ENCODE data around the gene B2M. TPM values are rescaled to one million over a fixed set of nuclear protein-coding genes. Genes with fewer than 3 reads are reported as not detected.
"Not testable (repeated sequence)": the region's sequence is repeated elsewhere in the genome, so short reads cannot be mapped to it uniquely, and the experiment has no call there.

B2M gene
- total RNA-seq, result 1,025 TPM
- long read RNA-seq, transcript B2M-204 (4 exons, 1,705 nt), result major isoform, 633 of 678 reads
- long read RNA-seq, transcript B2M-213 (1 exons, 2,329 nt), result minor isoform, 37 of 678 reads
- long read RNA-seq, partial matches to known transcripts, result 5 of 678 reads
- long read RNA-seq, other reads (novel, unspliced or antisense), result 1 of 678 reads

DNA sequence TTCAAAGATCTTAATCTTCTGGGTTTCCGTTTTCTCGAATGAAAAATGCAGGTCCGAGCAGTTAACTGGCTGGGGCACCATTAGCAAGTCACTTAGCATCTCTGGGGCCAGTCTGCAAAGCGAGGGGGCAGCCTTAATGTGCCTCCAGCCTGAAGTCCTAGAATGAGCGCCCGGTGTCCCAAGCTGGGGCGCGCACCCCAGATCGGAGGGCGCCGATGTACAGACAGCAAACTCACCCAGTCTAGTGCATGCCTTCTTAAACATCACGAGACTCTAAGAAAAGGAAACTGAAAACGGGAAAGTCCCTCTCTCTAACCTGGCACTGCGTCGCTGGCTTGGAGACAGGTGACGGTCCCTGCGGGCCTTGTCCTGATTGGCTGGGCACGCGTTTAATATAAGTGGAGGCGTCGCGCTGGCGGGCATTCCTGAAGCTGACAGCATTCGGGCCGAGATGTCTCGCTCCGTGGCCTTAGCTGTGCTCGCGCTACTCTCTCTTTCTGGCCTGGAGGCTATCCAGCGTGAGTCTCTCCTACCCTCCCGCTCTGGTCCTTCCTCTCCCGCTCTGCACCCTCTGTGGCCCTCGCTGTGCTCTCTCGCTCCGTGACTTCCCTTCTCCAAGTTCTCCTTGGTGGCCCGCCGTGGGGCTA lies at the start of gene B2M, which contains the start of gene PATL2:
B2M (plus strand) TSS at position 422 of the 647 bp plus-strand sequence; CDS start at position 452, 30 bp downstream.
PATL2 (minus strand) TSS at position 228 of the 647 bp plus-strand sequence. CDS start 34,833 bp downstream, outside the sequence.
- peak; percentile 98 for DNase-seq
- ATAC-seq (ENCODE audit: poor library complexity), result peak; percentile 96
- intact Hi-C loops (cut with DNase I), result no loop called here

DNA sequence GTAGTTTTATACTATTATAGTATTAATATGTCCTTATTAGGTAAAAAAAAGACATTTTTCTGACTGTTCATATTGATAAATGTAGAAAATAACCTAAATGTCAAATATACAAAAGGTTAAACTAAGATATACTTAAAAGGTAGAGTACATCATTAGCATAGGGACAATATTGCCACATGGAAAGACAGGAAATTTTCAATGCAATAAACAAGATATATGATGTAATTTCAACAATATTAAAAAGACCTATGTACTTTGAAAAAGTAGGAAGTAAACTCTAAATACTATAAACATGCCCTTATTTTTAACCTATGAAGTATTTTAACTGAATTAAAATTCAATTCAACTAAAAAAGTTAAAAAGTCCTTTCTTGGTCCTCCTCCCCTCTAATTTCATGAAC lies 49.7 kb upstream of the B2M start:
- DNase-seq (no peak), ATAC-seq (ENCODE audit: poor library complexity) (no peak)
- intact Hi-C loops (cut with DNase I), result no loop called here

DNA sequence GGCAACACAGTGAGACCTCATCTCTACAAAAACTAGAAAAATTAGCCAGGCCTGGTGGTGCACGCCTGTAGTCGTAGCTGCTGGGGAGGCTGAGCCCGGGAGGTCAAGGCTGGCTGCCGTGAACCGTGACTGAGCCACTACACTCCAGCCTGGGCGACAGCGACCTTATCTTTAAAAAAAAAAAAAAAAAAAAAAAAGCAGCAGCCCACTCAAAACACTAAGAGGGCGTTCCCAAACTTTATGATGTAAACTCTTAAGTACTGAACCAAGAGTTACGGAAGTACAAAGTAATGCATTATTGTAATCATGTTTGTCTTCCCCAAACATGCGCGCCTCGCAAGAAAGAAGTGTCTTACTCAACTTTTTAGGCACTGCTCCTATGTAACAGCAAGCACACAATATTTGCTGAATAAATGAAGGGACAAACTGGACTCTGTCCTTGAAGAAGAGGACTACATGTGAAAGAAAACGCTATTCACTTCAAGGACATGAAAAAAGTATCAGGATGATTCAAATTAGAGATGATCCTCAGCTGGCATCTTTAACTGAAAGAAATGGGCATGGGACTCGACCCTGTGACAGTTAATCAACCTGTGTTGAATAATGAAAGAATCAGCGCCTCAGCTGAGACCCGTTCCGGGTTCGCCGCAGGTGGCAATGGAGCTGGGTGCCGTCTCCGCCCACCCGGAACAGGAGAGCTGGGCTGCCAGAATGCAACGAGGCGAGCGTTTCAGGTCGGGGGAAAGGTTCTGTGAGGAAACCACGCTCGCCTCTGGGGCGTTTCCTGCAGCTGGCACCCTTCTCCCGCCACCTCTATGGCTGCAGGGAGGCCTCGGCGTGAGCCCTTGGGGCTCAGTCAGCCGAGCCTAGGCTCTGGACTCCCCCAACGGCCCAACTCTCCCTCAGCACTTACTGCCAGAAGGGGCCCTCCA lies 48.6 kb upstream of the B2M start:
- intact Hi-C loops (cut with DNase I), result no loop called here
- DNase-seq, result peak; percentile 72
- ATAC-seq (ENCODE audit: poor library complexity), result peak; percentile 76

DNA sequence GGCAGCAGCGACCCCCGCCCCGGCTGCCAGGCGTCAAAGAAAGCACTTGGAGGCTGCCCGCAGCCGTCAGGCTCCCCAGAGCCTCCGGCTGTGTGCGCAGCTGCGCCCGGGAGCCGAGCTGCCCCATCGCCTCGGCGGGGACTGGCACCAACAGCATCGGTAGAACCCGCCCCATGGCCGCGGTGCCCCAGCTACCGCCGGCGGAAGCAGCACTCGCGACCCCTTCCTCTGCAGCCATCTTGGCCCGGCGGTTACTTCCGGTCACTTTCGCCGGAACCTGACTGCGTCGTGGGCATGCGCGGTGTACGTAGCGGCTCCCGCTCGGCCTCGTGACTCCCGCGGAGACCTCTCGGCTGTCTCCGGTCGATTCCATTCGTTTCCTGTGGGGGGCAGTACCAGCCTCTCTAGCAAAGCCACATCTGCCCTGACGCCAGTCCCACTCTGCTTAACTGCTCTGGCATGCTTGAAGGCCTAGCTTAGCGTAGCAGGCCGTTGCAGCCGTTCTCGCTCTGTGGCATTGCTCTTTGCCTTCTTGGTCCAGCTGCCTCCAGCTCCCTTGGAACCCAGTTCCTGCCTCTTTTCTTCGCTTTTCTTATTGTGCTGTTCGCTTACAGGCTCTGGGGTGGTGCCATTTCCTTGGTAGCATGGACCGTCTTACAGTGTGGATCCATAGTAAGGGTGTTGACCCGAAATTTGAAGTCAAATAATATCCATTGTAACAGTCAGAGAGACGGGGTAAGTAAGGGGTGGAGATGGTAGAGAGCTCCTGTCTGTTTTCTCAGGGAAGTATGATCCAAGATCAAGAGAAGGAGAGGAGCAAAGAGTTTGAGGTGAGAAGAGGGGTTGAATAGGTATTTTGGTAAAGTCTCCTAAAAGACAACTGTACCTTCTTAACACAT lies 47.7 kb upstream of the B2M start, which contains the start of gene SPG11:
SPG11 (minus strand) TSS at position 253 of the 899 bp plus-strand sequence; CDS start at position 238, 15 bp downstream.
- intact Hi-C loops (cut with DNase I), result no loop called here
- DNase-seq, result peak; percentile 99
- ATAC-seq (ENCODE audit: poor library complexity), result peak; percentile 99

DNA sequence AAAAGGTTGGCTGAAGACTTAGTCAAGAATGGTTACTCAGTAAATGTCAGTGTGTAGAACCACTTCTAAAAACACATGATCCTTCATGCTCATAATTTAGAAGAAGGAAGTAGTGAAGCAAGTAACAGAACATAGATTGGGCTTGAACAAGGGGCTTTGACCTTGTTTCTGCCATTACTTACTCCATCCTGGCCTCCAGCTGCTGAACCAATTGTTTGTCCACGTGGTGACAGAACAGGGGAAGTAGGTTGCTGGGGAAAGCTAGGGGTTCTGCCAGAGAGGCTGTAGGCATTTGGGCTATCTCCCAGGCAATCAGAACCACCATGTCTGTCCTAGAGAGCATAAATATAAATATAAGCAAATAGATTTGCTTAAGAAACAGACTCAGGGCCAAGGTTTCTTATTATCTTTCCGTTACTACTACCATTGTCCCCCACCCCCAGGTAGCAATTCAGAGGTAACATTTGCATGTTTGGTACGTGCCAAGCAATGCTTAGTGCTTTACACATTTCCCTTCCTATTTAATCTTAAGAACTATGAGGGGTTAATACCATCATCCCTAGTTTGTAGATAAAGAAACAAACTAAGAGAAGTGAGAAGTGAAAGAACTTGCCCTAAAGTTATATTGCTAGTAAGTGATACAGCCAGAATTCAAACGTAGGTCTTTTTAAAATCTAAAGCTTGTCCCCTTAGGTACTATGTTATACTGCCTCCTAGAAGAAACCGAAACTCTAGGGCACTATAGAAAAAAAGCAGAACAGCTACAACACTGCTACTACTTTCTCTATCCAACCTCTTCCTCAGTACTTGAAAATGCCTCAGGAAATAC lies 44.9 kb upstream of the B2M start:
- intact Hi-C loops (cut with DNase I), result loop anchor here (5.0 kb wide), 1 partner anchor 66 kb away; no protein-coding TSS in a partner anchor
- ATAC-seq (ENCODE audit: poor library complexity), result no peak
- DNase-seq, result no peak

DNA sequence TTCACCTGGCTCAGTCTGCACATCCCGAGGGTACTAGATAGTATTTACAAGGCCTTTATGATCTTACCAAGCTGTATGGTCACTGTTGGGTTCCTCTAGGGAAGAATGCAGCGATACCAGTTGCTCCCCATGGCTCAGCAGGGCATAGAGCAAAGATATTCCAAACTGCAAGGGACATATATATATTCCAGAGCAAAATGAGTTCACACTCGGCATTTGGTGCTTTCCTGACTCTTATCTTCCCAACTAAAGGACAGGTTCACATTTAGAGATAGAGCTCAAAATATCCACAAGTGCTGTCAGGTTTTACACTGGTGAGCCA lies 44.3 kb upstream of the B2M start:
- DNase-seq (no peak), ATAC-seq (ENCODE audit: poor library complexity) (no peak)
- intact Hi-C loops (cut with DNase I), result loop anchor here (5.0 kb wide), 1 partner anchor 65 kb away; no protein-coding TSS in a partner anchor

DNA sequence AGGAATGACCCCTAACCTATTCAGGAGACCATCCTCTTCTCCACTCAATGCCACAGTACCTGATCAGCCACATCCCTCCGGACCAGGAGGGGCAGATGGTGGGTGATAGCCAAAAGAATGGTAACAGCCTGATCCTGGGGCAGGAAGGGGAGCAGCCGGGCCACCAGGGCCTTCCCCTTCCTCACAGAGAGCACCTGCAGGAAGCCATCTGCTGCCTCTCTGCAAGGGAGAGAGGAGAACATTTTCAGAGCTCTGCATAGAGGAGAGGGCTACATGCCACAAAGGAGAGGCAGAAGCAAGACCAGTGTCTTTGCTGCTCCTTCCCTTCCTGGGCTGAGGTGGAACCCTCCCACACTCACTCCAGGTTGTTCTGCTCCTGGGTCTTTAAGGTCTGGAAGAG lies 42.4 kb upstream of the B2M start:
- no peak for DNase-seq
- no peak for ATAC-seq (ENCODE audit: poor library complexity)
- intact Hi-C loops (cut with DNase I), result loop anchor here (5.0 kb wide), 1 partner anchor 63 kb away; no protein-coding TSS in a partner anchor

DNA sequence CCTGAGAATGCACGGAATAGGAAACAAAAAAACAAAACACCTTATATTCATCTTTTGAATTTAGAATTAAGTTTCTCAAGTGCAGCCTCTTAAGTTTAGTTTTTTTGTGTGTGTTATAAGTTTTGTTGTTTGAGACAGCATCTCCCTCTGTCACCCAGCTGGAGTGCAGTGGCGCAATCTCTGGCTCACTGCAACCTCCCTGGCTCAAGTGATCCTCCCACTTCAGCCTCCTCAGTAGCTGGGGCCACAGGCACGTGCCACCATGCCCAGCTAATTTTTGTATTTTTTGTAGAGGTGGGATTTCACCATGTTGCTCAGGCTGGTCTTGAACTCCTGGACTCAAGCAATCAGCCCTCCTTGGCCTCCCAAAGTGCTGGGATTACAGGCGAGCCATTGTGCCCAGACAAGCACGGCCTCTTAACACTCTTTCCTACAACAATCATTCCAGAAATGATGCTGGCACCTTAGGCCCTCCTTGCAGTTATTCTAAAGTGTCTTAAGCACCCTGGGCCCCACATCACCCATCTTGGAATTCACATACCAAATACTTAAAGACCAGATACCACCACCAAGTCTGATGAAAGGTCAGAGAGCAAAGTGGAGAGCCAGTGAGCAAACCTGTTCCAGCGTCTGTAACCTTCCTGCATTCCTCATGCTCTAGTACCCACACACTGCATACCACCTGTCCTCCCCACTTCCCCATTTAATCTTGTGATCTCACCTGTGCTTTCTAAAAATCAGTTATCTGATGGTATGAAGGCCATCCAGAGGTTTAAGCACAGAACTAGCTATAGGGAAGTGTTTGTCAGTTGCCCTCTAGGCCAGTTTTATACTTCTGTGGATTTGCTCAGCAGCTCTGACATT lies 41.0 kb upstream of the B2M start:
- intact Hi-C loops (cut with DNase I), result no loop called here
- ATAC-seq (ENCODE audit: poor library complexity) (no peak), DNase-seq (no peak)

DNA sequence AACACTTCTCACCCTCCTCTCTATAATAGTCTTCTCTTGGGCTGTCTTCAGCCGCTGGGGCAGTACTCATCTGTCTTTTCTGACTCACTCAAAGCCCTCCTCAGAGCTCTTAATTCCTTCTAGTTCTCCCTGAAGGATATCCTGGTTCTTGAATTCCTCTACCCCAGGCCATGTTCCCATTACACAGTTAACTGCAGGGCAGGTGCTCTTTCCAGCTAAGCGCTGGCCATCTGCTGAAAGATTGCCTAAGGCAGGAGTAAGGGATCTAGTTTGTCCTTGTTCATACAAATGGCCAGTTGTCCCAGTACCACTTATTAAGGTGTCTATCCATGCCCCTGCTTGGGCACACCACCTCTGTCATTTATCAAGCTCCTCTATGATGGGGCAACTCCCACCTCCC lies 37.7 kb upstream of the B2M start:
- no peak for DNase-seq
- ATAC-seq (ENCODE audit: poor library complexity), result no peak
- intact Hi-C loops (cut with DNase I), result no loop called here

DNA sequence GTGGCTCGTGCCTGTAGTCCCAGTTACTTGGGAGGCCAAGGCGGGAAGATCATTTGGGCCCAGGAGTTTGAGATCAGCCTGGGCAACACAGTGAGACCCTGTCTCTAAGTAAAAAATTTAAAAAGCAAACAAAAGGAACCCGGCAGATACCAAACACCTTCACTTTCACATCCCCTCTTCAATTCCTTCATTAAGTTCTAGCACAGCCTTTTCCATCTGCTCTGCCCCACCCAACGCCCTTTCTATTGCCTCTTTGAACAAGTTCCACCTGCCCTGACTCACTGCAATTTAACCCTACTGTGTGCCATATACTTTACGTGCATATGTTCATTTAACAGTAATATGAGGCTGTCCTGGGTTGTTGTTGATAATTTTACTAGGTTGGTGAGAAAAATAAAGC lies 35.4 kb upstream of the B2M start:
- DNase-seq (no peak), ATAC-seq (ENCODE audit: poor library complexity) (no peak)
- intact Hi-C loops (cut with DNase I), result no loop called here

DNA sequence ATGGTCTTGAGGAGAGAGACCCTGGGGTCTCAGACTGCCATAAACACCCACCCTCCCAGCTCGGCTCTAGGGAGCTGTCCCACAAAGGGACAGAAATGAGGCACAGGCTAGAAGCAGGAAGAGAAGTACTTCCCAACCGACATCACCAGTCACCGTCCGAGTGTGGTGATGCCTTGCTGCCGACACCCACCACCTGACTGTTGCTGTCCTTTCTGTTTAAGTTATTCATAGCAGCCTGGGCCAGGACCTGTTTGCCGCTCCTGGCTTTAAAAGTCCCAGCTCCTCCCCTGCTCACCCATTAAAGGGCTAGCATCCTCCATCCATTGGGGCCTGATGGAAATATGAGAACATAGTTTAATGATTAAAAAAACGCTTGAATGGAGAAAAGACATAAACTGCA lies 34.6 kb upstream of the B2M start:
- no peak for ATAC-seq (ENCODE audit: poor library complexity)
- DNase-seq, result no peak
- intact Hi-C loops (cut with DNase I), result no loop called here

DNA sequence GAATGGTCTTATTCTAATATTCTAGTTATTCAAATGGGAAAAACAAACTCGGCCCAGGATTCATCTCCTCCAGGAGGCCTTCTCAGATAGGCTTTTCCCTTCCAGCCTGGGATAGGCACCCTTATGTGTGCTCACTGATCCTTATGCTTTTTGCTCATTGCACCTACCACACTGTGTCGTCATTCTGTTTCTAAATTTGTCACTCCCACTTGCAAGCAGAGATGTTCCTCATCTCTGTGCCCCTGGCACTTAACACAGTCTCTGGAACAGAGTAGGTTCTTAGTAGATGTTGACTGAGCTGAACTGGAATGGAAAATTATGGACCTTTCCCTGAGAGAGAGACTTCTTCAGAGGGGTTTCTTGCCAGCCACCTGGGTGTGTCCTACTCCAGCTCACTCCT lies 29.1 kb upstream of the B2M start:
- no peak for DNase-seq
- peak; percentile 79 for ATAC-seq (ENCODE audit: poor library complexity)
- intact Hi-C loops (cut with DNase I), result no loop called here

DNA sequence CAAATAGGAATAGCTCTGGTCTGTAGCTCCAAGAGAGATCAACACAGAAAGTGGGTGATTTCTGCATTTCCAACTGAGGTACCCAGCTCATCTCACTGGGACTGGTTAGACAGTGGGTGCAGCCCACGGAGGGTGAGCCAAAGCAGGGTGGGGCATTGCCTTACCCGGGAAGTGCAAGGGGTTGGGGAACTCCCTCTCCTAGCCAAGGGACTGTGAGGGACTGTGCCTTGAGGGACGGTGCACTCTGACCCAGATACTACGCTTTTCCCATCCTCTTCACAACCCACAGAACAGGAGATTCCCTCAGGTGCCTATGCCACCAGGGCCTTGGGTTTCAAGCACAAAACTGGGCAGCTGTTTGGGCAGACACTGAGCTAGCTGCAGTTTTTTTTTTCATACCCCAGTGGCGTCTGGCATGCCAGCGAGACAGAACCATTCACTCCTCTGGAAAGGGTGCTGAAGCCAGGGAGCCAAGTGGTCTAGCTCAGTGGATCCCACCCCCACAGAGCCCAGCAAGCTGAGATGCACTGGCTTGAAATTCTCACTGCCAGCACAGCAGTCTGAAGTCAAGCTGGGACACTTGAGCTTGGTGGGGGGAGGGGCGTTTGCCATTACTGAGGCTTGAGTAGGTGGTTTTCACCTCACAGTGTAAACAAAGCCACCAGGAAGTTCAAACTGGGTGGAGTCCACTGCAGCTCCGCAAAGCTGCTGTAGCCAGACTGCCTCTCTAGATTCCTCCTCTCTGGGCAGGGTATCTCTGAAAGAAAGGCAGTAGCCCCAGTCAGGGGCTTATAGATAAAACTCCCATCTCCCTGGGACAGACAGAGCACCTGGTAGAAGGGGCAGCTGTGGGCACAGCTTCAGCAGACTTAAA lies 28.3 kb upstream of the B2M start:
- DNase-seq, result peak; percentile 64
- ATAC-seq (ENCODE audit: poor library complexity); intact Hi-C loops (cut with DNase I): not testable (repeated sequence)

DNA sequence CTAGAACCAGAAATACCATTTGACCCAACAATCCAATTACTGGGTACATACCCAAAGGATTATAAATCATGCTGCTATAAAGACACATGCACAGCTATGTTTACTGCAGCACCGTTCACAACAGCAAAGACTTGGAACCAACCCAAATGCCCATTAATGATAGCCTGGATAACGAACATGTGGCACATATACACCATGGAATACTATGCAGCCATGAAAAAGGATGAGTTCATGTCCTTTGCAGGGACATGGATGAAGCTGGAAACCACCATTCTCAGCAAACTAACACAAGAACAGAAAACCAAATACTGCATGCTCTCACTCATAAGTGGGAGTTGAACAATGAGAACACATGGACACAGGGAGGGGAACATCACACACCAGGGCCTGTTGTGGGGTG lies 22.0 kb upstream of the B2M start:
- intact Hi-C loops (cut with DNase I); DNase-seq; ATAC-seq (ENCODE audit: poor library complexity): not testable (repeated sequence)

DNA sequence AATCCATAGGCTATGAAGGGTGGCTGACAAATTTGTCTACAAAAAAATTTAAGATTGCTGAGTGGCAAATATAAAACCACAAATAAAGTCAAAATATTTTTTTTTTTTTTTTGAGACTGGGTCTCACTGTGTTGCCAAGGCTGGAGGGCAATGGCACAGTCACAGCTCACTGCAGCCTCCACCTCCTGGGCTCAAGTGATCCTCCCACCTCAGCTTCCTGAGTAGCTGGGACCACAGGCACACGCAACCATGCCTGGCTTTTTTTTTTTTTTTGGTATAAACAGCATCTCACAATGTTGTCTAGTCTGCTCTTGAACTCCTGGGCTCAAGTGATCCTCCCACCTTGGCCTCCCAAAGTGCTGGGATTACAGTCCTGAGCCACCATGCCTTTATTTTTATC lies 21.1 kb upstream of the B2M start:
- DNase-seq; ATAC-seq (ENCODE audit: poor library complexity); intact Hi-C loops (cut with DNase I): not testable (repeated sequence)

DNA sequence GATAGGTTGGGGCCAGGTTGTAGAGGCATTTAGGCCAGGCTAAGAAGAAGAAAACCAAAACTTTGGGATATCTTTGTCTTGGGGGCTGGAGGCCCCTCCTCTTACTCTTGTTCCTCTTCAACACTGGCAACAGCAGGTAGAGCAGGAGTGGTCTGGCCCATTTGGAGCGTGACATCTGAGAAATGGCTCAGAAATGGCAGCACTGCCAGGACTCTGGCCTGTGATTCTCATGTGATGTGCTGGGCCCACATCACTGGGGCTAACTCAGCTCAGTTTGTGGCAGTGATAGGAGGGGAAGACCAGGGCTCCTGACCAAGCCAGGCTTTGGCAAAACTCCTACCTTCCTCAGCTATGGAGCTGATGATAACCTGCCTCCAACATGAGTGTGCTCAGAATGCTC lies 18.7 kb upstream of the B2M start:
- intact Hi-C loops (cut with DNase I), result no loop called here
- no peak for ATAC-seq (ENCODE audit: poor library complexity)
- DNase-seq, result no peak
